Measurements from ENCODE around the gene CLCN4.

Gene CLCN4

GRCh38 chrX:10129229-10129628, 27.5 kb upstream of the CLCN4 start:
- no peak for TF ChIP-seq CTCF (IDR thresholded peaks at IDR 0.05; ENCODE audit: extremely low read depth, missing control alignments)
- DNase-seq (ENCODE audit: low spot score): no peak

- TF ChIP-seq CTCF (IDR thresholded peaks at IDR 0.05; ENCODE audit: extremely low read depth, missing control alignments): no peak
- DNase-seq (ENCODE audit: low spot score): no peak
These were observed 26.4 kb upstream of the CLCN4 start for GRCh38 chrX:10130354-10130753.

- DNase-seq (ENCODE audit: low spot score): no peak
- TF ChIP-seq CTCF (IDR thresholded peaks at IDR 0.05; ENCODE audit: extremely low read depth, missing control alignments): no peak
These were observed 22.6 kb upstream of the CLCN4 start for GRCh38 chrX:10133980-10134676.

GRCh38 chrX:10134921-10135320, 21.9 kb upstream of the CLCN4 start:
- no peak for TF ChIP-seq CTCF (IDR thresholded peaks at IDR 0.05; ENCODE audit: extremely low read depth, missing control alignments)
- DNase-seq (ENCODE audit: low spot score): no peak

GRCh38 chrX:10135561-10136399, 21.0 kb upstream of the CLCN4 start:
- DNase-seq (ENCODE audit: low spot score): no peak
- TF ChIP-seq CTCF (IDR thresholded peaks at IDR 0.05; ENCODE audit: extremely low read depth, missing control alignments): no peak

GRCh38 chrX:10138726-10139125, 18.0 kb upstream of the CLCN4 start:
- no peak for TF ChIP-seq CTCF (IDR thresholded peaks at IDR 0.05; ENCODE audit: extremely low read depth, missing control alignments)
- DNase-seq (ENCODE audit: low spot score): no peak

GRCh38 chrX:10140264-10140663, 16.5 kb upstream of the CLCN4 start:
- no peak for TF ChIP-seq CTCF (IDR thresholded peaks at IDR 0.05; ENCODE audit: extremely low read depth, missing control alignments)

More at GRCh38 chrX:10140264-10140663, 16.5 kb upstream of the CLCN4 start:
- DNase-seq (ENCODE audit: low spot score): no peak
